MCF 10A (cell line): ENCODE data around the gene INHBC. TPM values are rescaled to one million over a fixed set of nuclear protein-coding genes. Genes with fewer than 3 reads are reported as not detected.
A peak's percentile ranks its signal among the peaks of the same experiment; 100 is the strongest.
"Not testable (repeated sequence)": the region's sequence is repeated elsewhere in the genome, so short reads cannot be mapped to it uniquely, and the experiment has no call there.

ENCODE experiments used
- BruUV-seq: library from RNA; stranded (reverse); fragments of 400-500 nt; replicated peaks from 2 replicates; lab custom pipeline; 2021; lab: Mats Ljungman, UMichigan
- CTCF ChIA-PET: fragments of 300-600 bp; sonication (Branson Sonifier 250); formaldehyde crosslinking; extraction: SDS; loops from one replicate; lab custom pipeline; 2021; ENCODE audit warnings: antibody characterized with exemption, inconsistent platforms; lab: Yijun Ruan, JAX
- POLR2A ChIA-PET: fragments of 300-600, 350-650 bp; sonication (Branson Sonifier 250); formaldehyde crosslinking; extraction: SDS; loops from one replicate; lab custom pipeline; 2020; ENCODE audit warnings: antibody characterized with exemption, inconsistent platforms; lab: Yijun Ruan, JAX
- DNase-seq: peaks from one replicate; pipeline ENCODE4 v3.0.0-alpha.2; 2018; ENCODE audit not compliant: unreplicated experiment
- H3K27ac Mint-ChIP-seq: one replicate; pipeline ENCODE4 v1.8.0; 2022; ENCODE audit warnings: mild to moderate bottlenecking, low read depth, mixed read lengths; ENCODE audit not compliant: unreplicated experiment
- H3K27me3 Mint-ChIP-seq: one replicate; pipeline ENCODE4 v1.8.0; 2022; ENCODE audit warnings: mixed read lengths; ENCODE audit not compliant: insufficient read depth, unreplicated experiment
- H3K36me3 Mint-ChIP-seq: one replicate; pipeline ENCODE4 v1.8.0; 2022; ENCODE audit warnings: mild to moderate bottlenecking, moderate library complexity, mixed read lengths; ENCODE audit not compliant: insufficient read depth, unreplicated experiment
- H3K4me1 Mint-ChIP-seq: one replicate; pipeline ENCODE4 v1.8.0; 2022; ENCODE audit warnings: mixed read lengths; ENCODE audit not compliant: insufficient read depth, unreplicated experiment
- H3K4me3 Mint-ChIP-seq: one replicate; pipeline ENCODE4 v1.8.0; 2022; ENCODE audit warnings: mild to moderate bottlenecking, moderate library complexity, mixed read lengths; ENCODE audit not compliant: unreplicated experiment
- H3K9me3 Mint-ChIP-seq: one replicate; pipeline ENCODE4 v1.8.0; 2022; ENCODE audit warnings: mixed read lengths; ENCODE audit not compliant: unreplicated experiment
- CTCF ChIP-seq: fragments of 200-600 bp; IDR thresholded peaks from one replicate; pipeline ENCODE4 v1.8.0; 2022; ENCODE audit warnings: antibody characterized with exemption, mild to moderate bottlenecking; ENCODE audit not compliant: unreplicated experiment
- intact Hi-C: fragments of 100-400 bp; cut with micrococcal nuclease; formaldehyde crosslinking; loops from 2 replicates; pipeline ENCODE4 v1.14.1; 2022
- total RNA-seq: library from RNA; stranded (reverse); gene quantifications from 2 replicates; pipeline ENCODE4 v1.2.3, GENCODE V29; 2022

The INHBC gene
- total RNA-seq, 1 experiment from 2014 or later: not detected

GRCh38 chr12:57389033-57389432, 45.6 kb upstream of the INHBC start:
- peaks cover 12% of the 10 kb centered on the region for H3K36me3 Mint-ChIP-seq
- no peaks in the 10 kb centered on the region for H3K9me3 Mint-ChIP-seq
- no peaks in the 10 kb centered on the region for H3K27me3 Mint-ChIP-seq
- no TSS peak for BruUV-seq
- CTCF ChIA-PET: interaction anchor here (0.6 to 1.5 kb wide), 5 partner anchors 20 to 629 kb away, joined by 3 to 11 read pairs (median 4); no protein-coding TSS in a partner anchor
- POLR2A ChIA-PET: interaction anchor here (0.9 to 2.0 kb wide), 5 partner anchors 9 to 144 kb away, joined by 3 to 6 read pairs (median 4); no protein-coding TSS in a partner anchor
- H3K4me1 Mint-ChIP-seq: peaks cover 15% of the 10 kb centered on the region
- no peak for TF ChIP-seq CTCF
- H3K4me3 Mint-ChIP-seq: no peak overlapping the region
- no peak overlapping the region for H3K27ac Mint-ChIP-seq
- DNase-seq: peak; percentile 53
- intact Hi-C loops: no loop called here

GRCh38 chr12:57390174-57390573, 44.4 kb upstream of the INHBC start:
- no peak for DNase-seq
- Mint-ChIP-seq H3K27ac (peak overlapping the region; percentile 39), H3K9me3 (no peaks in the 10 kb centered on the region), H3K4me1 (peaks cover 15% of the 10 kb centered on the region), H3K4me3 (no peak overlapping the region), H3K36me3 (peaks cover 12% of the 10 kb centered on the region), H3K27me3 (no peaks in the 10 kb centered on the region)
- intact Hi-C loops: no loop called here
- POLR2A ChIA-PET: interaction anchor here (1.4 to 2.0 kb wide), 2 partner anchors 11 to 23 kb away, joined by 4 to 6 read pairs; no protein-coding TSS in a partner anchor
- CTCF ChIA-PET: interaction anchor here (1.1 to 1.5 kb wide), 3 partner anchors 63 to 83 kb away, joined by 4 to 11 read pairs (median 10); no protein-coding TSS in a partner anchor
- no peak for TF ChIP-seq CTCF
- no TSS peak for BruUV-seq

- POLR2A ChIA-PET: no interaction called here
- no peak for DNase-seq
- Mint-ChIP-seq H3K27ac (no peak overlapping the region), H3K36me3 (peaks cover 22% of the 10 kb centered on the region), H3K27me3 (no peaks in the 10 kb centered on the region), H3K4me1 (peaks cover 4% of the 10 kb centered on the region), H3K4me3 (no peak overlapping the region), H3K9me3 (no peaks in the 10 kb centered on the region)
- BruUV-seq: no TSS peak
- intact Hi-C loops: no loop called here
- TF ChIP-seq CTCF: no peak
- CTCF ChIA-PET: no interaction called here
Measured at GRCh38 chr12:57395121-57395520, 39.5 kb upstream of the INHBC start.

GRCh38 chr12:57397441-57397840, 37.1 kb upstream of the INHBC start:
- no peaks in the 10 kb centered on the region for H3K27me3 Mint-ChIP-seq
- no peaks in the 10 kb centered on the region for H3K9me3 Mint-ChIP-seq
- no peaks in the 10 kb centered on the region for H3K4me1 Mint-ChIP-seq
- peaks cover 22% of the 10 kb centered on the region for H3K36me3 Mint-ChIP-seq
- TF ChIP-seq CTCF: peak; percentile 8
- no peak for DNase-seq
- no peak overlapping the region for H3K4me3 Mint-ChIP-seq
- POLR2A ChIA-PET: no interaction called here
- H3K27ac Mint-ChIP-seq: no peak overlapping the region
- intact Hi-C loops: no loop called here
- CTCF ChIA-PET: interaction anchor here (0.9 kb wide), 1 partner anchor 56 kb away, joined by 4 read pairs; no protein-coding TSS in a partner anchor
- no TSS peak for BruUV-seq

GRCh38 chr12:57399718-57400463, 34.7 kb upstream of the INHBC start:
- H3K27me3 Mint-ChIP-seq, H3K4me1 Mint-ChIP-seq, H3K4me3 Mint-ChIP-seq, DNase-seq, BruUV-seq, intact Hi-C loops, H3K27ac Mint-ChIP-seq, H3K9me3 Mint-ChIP-seq: not testable (repeated sequence)
- H3K36me3 Mint-ChIP-seq: peaks cover 16% of the 10 kb centered on the region
- CTCF ChIA-PET: interaction anchor here (0.8 to 1.7 kb wide), 2 partner anchors 8 to 53 kb away, joined by 3 to 8 read pairs; no protein-coding TSS in a partner anchor
- POLR2A ChIA-PET: interaction anchor here (0.6 to 0.8 kb wide), 2 partner anchors 20 to 24 kb away, joined by 3 read pairs; no protein-coding TSS in a partner anchor
